CD14-positive monocyte (primary cell): Measurements from ENCODE around the gene HCN2. TPM values are rescaled to one million over a fixed set of nuclear protein-coding genes. Genes with fewer than 3 reads are reported as not detected.

Experiments
- DNase-seq, 3 donors: peaks; one replicate each; pipeline ENCODE4 v3.0.0-alpha.2; 2011 to 2022
- H2AFZ ChIP-seq: 2 replicates; pipeline ENCODE4 v1.6.0; 2012; ENCODE audit warnings: mild to moderate bottlenecking, low read depth, low read length, inconsistent platforms; ENCODE audit not compliant: insufficient read depth, poor library complexity, severe bottlenecking
- H3K27ac ChIP-seq, 2 donors: 1 replicate in 1 of 2; 2 replicates in 1 of 2; pipeline ENCODE4 v1.5.1; 2012 to 2013; ENCODE audit warnings: low read length in 2 of 2, control low read depth in 1 of 2, inconsistent platforms in 1 of 2, low read depth in 1 of 2, mild to moderate bottlenecking in 1 of 2
- H3K27me3 ChIP-seq, 2 donors: one replicate each; pipeline versions ENCODE4 v1.6.0 to v1.6.1; 2011 to 2013; ENCODE audit warnings: low read length in 2 of 2; ENCODE audit not compliant: control insufficient read depth in 2 of 2, insufficient read depth in 2 of 2
- H3K36me3 ChIP-seq, 2 donors: replicated peaks in 1 of 2; 1 replicate in 1 of 2; 2 replicates in 1 of 2; pipeline versions ENCODE4 v1.5.1 to v1.6.1; 2012 to 2013; ENCODE audit warnings: low read length in 2 of 2, control low read depth in 1 of 2, inconsistent platforms in 1 of 2, mild to moderate bottlenecking in 1 of 2; ENCODE audit not compliant: insufficient read depth in 2 of 2, control insufficient read depth in 1 of 2
- H3K4me1 ChIP-seq, 2 donors: 1 replicate in 1 of 2; 2 replicates in 1 of 2; pipeline versions ENCODE4 v1.5.1 to v1.6.1; 2012 to 2013; ENCODE audit warnings: low read length in 2 of 2, control low read depth in 1 of 2, inconsistent platforms in 1 of 2, mild to moderate bottlenecking in 1 of 2, moderate library complexity in 1 of 2; ENCODE audit not compliant: insufficient read depth in 2 of 2, control insufficient read depth in 1 of 2
- H3K4me2 ChIP-seq: replicated peaks from 2 replicates; pipeline ENCODE3; 2012; ENCODE audit warnings: low read length, moderate library complexity, mild to moderate bottlenecking; ENCODE audit not compliant: poor library complexity, severe bottlenecking; ENCODE audit errors: extremely low read depth
- H3K4me3 ChIP-seq, 3 experiments: fragments of 200-600 bp in 1 of 3; sonication (generic) in 1 of 3; replicated peaks in 1 of 3; 1 replicate in 2 of 3; 2 replicates in 1 of 3; pipeline ENCODE4 v1.5.1; 2011 to 2013; ENCODE audit warnings: low read length in 3 of 3, mild to moderate bottlenecking in 3 of 3, control low read depth in 2 of 3, low read depth in 2 of 3, inconsistent platforms in 1 of 3, moderate library complexity in 1 of 3
- H3K79me2 ChIP-seq: 2 replicates; pipeline ENCODE4 v1.6.0; 2012; ENCODE audit warnings: mild to moderate bottlenecking, control low read depth, inconsistent platforms, low read length, moderate library complexity; ENCODE audit not compliant: insufficient read depth
- H3K9ac ChIP-seq: 2 replicates; pipeline ENCODE4 v1.6.0; 2017; ENCODE audit warnings: low read length, mild to moderate bottlenecking; ENCODE audit not compliant: insufficient read depth, poor library complexity, severe bottlenecking
- H3K9me3 ChIP-seq, 2 donors: replicated peaks in 1 of 2; 1 replicate in 1 of 2; 2 replicates in 1 of 2; pipeline versions ENCODE4 v1.5.1 to v1.6.1; 2012 to 2013; ENCODE audit warnings: low read length in 2 of 2, control low read depth in 1 of 2; ENCODE audit not compliant: control insufficient read depth in 1 of 2, insufficient read depth in 1 of 2
- H4K20me1 ChIP-seq: 2 replicates; pipeline ENCODE4 v1.6.0; 2012; ENCODE audit warnings: mild to moderate bottlenecking, low read length, control low read depth, moderate library complexity; ENCODE audit not compliant: insufficient read depth
- H3K27ac Mint-ChIP-seq, 7 donors: one replicate each; pipeline ENCODE4 v1.8.0; 2020; ENCODE audit warnings: mild to moderate bottlenecking in 7 of 7, mixed read lengths in 7 of 7, moderate library complexity in 6 of 7, inconsistent platforms in 2 of 7
- H3K27me3 Mint-ChIP-seq, 3 donors: one replicate each; pipeline ENCODE4 v1.8.0; 2021 to 2022; ENCODE audit warnings: low read depth in 3 of 3, mild to moderate bottlenecking in 3 of 3, mixed read lengths in 3 of 3, moderate library complexity in 3 of 3, inconsistent platforms in 1 of 3
- H3K36me3 Mint-ChIP-seq, 2 donors: one replicate each; pipeline ENCODE4 v1.8.0; 2020; ENCODE audit warnings: mixed read lengths in 2 of 2, inconsistent platforms in 1 of 2, mild to moderate bottlenecking in 1 of 2
- H3K4me1 Mint-ChIP-seq: one replicate; pipeline ENCODE4 v1.8.0; 2020; ENCODE audit warnings: mild to moderate bottlenecking, mixed read lengths
- H3K4me3 Mint-ChIP-seq, 2 donors: one replicate each; pipeline ENCODE4 v1.8.0; 2020; ENCODE audit warnings: mild to moderate bottlenecking in 2 of 2, mixed read lengths in 2 of 2, moderate library complexity in 1 of 2
- H3K9me3 Mint-ChIP-seq, 7 donors: one replicate each; pipeline ENCODE4 v1.8.0; 2020 to 2022; ENCODE audit warnings: mixed read lengths in 7 of 7, mild to moderate bottlenecking in 6 of 7, moderate library complexity in 6 of 7, inconsistent platforms in 2 of 7
- CTCF ChIP-seq: fragments of 200-600 bp; IDR thresholded peaks from one replicate; pipeline ENCODE4 v1.8.0; 2022; ENCODE audit warnings: antibody characterized with exemption, mild to moderate bottlenecking
- WGBS: methylation state at CpG from one replicate; pipeline ENCODE4 v1.1.5; 2013; ENCODE audit warnings: missing lambda C conversion rate; ENCODE audit not compliant: insufficient coverage; 5-methylcytosine and 5-hydroxymethylcytosine counted together
- intact Hi-C, 2 donors: fragments of 100-400 bp; cut with micrococcal nuclease; formaldehyde crosslinking; loops; one replicate each; pipeline versions ENCODE4 v1.15.0 to v1.15.1; 2023
- polyA plus RNA-seq, 3 donors: library from polyadenylated mRNA; depleted of rRNA in 1 of 3; unstranded in 2 of 3; stranded (reverse) in 1 of 3; fragments of 300-500 nt in 2 of 3; fragments of >200 nt in 1 of 3; fragmentation: Illumina TruSeq in 2 of 3; gene quantifications; 1 replicate in 2 of 3; 2 replicates in 1 of 3; pipeline ENCODE4 v1.2.3, GENCODE V29; 2012 to 2021

Gene HCN2
- polyA plus RNA-seq, 3 donors: 0.21 TPM; not detected in 2

GRCh38 chr19:585551-586110 lies 4.0 kb upstream of the HCN2 start:
- H3K27ac Mint-ChIP-seq: no peak overlapping the region
- Histone ChIP-seq H3K36me3 (peaks cover 20 to 29% of the 10 kb centered on the region in 2 donors), H3K27me3 (peaks cover 8 to 34% of the 10 kb centered on the region in 2 donors), H4K20me1 (peaks cover 36% of the 10 kb centered on the region), H3K79me2 (no peaks in the 10 kb centered on the region), H3K4me3 (no peak overlapping the region), H3K4me2 (no peak overlapping the region), H3K4me1 (no peaks in the 10 kb centered on the region), H2AFZ (no peak overlapping the region), H3K9ac (no peak overlapping the region), H3K27ac (no peak overlapping the region), H3K9me3 (peaks cover 0 to 6% of the 10 kb centered on the region in 2 donors)
- peaks cover 7 to 19% of the 10 kb centered on the region in 2 donors for H3K36me3 Mint-ChIP-seq
- no peak for TF ChIP-seq CTCF
- H3K4me3 Mint-ChIP-seq: no peak overlapping the region
- DNase-seq: no peak
- 82% methylated on average over 8 of the region's 10 CpGs for whole genome bisulfite sequencing
- H3K4me1 Mint-ChIP-seq: peaks cover 8% of the 10 kb centered on the region
- peaks cover 34 to 44% (median 39%) of the 10 kb centered on the region in 3 donors for H3K27me3 Mint-ChIP-seq
- intact Hi-C loops: loop anchor here in 1 of 2 donors (2.0 kb wide), 1 partner anchor 149 kb away; no protein-coding TSS in a partner anchor
- H3K9me3 Mint-ChIP-seq: peaks cover 0 to 11% (median 3%) of the 10 kb centered on the region in 7 donors

- H3K79me2 ChIP-seq: no peaks in the 10 kb centered on the region
- H3K36me3 Mint-ChIP-seq: peaks cover under 1 to 3% of the 10 kb centered on the region in 2 donors
- no peak overlapping the region for H3K4me3 ChIP-seq
- H3K27ac Mint-ChIP-seq: no peak overlapping the region
- WGBS: 5% methylated on average over 34 of the region's 41 CpGs
- no peaks in the 10 kb centered on the region for H3K4me1 ChIP-seq
- peaks cover 8% of the 10 kb centered on the region for H3K4me1 Mint-ChIP-seq
- intact Hi-C loops: no loop called here
- peaks cover 0 to 18% (median 7%) of the 10 kb centered on the region in 7 donors for H3K9me3 Mint-ChIP-seq
- H3K4me2 ChIP-seq: no peak overlapping the region
- H3K9me3 ChIP-seq: peaks cover 0 to 12% of the 10 kb centered on the region in 2 donors
- no peak overlapping the region for H3K9ac ChIP-seq
- peak; percentile 60 for TF ChIP-seq CTCF
- H2AFZ ChIP-seq: no peak overlapping the region
- no peak overlapping the region for H3K27ac ChIP-seq
- H4K20me1 ChIP-seq: peaks cover 16% of the 10 kb centered on the region
- H3K27me3 Mint-ChIP-seq: peaks cover 46 to 70% (median 61%) of the 10 kb centered on the region in 3 donors
- H3K36me3 ChIP-seq: peaks cover 0 to 5% of the 10 kb centered on the region in 2 donors
- peak in 2 of 3 donors; percentile 28 to 47 for DNase-seq
- peak overlapping the region in 1 of 2 donors; percentile 81 for H3K4me3 Mint-ChIP-seq
- H3K27me3 ChIP-seq: peaks cover 13 to 57% of the 10 kb centered on the region in 2 donors
Measured at GRCh38 chr19:588093-588740, 1.5 kb upstream of the HCN2 start.
